C4-2B (cell line): ENCODE measurements around the gene THSD1.

Experiments used
- H3K27ac ChIP-seq: fragments of 450-650 bp; 2 replicates; pipeline ENCODE4 v1.5.1; 2017
- CTCF ChIP-seq: fragments of 450-650 bp; conservative IDR thresholded peaks from 2 replicates; pipeline ENCODE4 v1.5.1; 2017; ENCODE audit warnings: mild to moderate bottlenecking
- ZFX ChIP-seq: fragments of 450-650 bp; IDR thresholded peaks from 2 replicates; pipeline ENCODE4 v1.6.1; 2017

Gene THSD1

GRCh38 chr13:52450012-52450792 is 44.2 kb upstream of the THSD1 start, which contains the start of gene VPS36:
VPS36 (minus strand) TSS chr13:52450634; CDS start chr13:52450594, 40 bp downstream.
- peak within 1 kb of the TSS; percentile 86 for H3K27ac ChIP-seq
- TF ChIP-seq CTCF (peak; percentile 99), ZFX (peak; percentile 99)

- no peak for TF ChIP-seq CTCF
- TF ChIP-seq ZFX: no peak
- peak overlapping the region; percentile 86 for H3K27ac ChIP-seq
These were observed 43.5 kb upstream of the THSD1 start for GRCh38 chr13:52449331-52450011.

GRCh38 chr13:52447815-52448552 is 42.0 kb upstream of the THSD1 start:
- no peak overlapping the region for H3K27ac ChIP-seq
- no peak for TF ChIP-seq CTCF
- no peak for TF ChIP-seq ZFX

- no peak for TF ChIP-seq ZFX
- TF ChIP-seq CTCF: no peak
- H3K27ac ChIP-seq: no peak overlapping the region
These were observed 41.4 kb upstream of the THSD1 start for GRCh38 chr13:52447354-52447753.

- H3K27ac ChIP-seq: no peak overlapping the region
- no peak for TF ChIP-seq CTCF
- TF ChIP-seq ZFX: no peak
These were observed 40.3 kb upstream of the THSD1 start for GRCh38 chr13:52446265-52446664.

GRCh38 chr13:52432456-52432855 is 26.5 kb upstream of the THSD1 start:
- TF ChIP-seq ZFX (no peak), CTCF (no peak)
- no peak overlapping the region for H3K27ac ChIP-seq

- no peak overlapping the region for H3K27ac ChIP-seq
These were observed 22.3 kb upstream of the THSD1 start for GRCh38 chr13:52428295-52428694.

More at GRCh38 chr13:52428295-52428694, 22.3 kb upstream of the THSD1 start:
- no peak for TF ChIP-seq CTCF
- no peak for TF ChIP-seq ZFX
